Neural progenitor cell (in vitro differentiated cells): Measurements from ENCODE around the gene CYP2S1. TPM values are rescaled to one million over a fixed set of nuclear protein-coding genes. Genes with fewer than 3 reads are reported as not detected.
"Not testable (repeated sequence)": the region's sequence is repeated elsewhere in the genome, so short reads cannot be mapped to it uniquely, and the experiment has no call there.

Source experiments
- DNase-seq: peaks from one replicate; pipeline ENCODE4 v3.0.0-alpha.2; 2016; ENCODE audit warnings: low spot score
- H2AFZ ChIP-seq: fragments of 200-600 bp; sonication (generic); replicated peaks from 2 replicates; pipeline ENCODE4 v1.6.1; 2016; ENCODE audit warnings: antibody characterized with exemption
- H3F3A ChIP-seq: fragments of 200-600 bp; sonication (generic); 2 replicates; pipeline ENCODE4 v1.6.1; 2016; ENCODE audit warnings: antibody characterized with exemption, low read depth
- H3K27ac ChIP-seq: fragments of 200-600 bp; sonication (generic); 2 replicates; pipeline ENCODE4 v1.5.1; 2016; ENCODE audit warnings: mild to moderate bottlenecking
- H3K27me3 ChIP-seq: fragments of 200-600 bp; sonication (generic); 2 replicates; pipeline ENCODE4 v1.6.1; 2016; ENCODE audit warnings: mild to moderate bottlenecking, moderate library complexity
- H3K36me3 ChIP-seq: fragments of 200-600 bp; sonication (generic); 2 replicates; pipeline ENCODE4 v1.5.1; 2016
- H3K4me1 ChIP-seq: fragments of 200-600 bp; sonication (generic); 2 replicates; pipeline ENCODE4 v1.6.1; 2016; ENCODE audit warnings: mixed run types
- H3K4me2 ChIP-seq: fragments of 200-600 bp; sonication (generic); 2 replicates; pipeline ENCODE4 v1.6.1; 2016
- H3K4me3 ChIP-seq: fragments of 200-600 bp; sonication (generic); 2 replicates; pipeline ENCODE4 v1.5.1; 2016
- H3K79me2 ChIP-seq: fragments of 200-600 bp; sonication (generic); 2 replicates; pipeline ENCODE4 v1.6.1; 2016; ENCODE audit warnings: low read depth
- H3K9ac ChIP-seq: fragments of 200-600 bp; sonication (generic); 2 replicates; pipeline ENCODE4 v1.6.1; 2016
- H3K9me3 ChIP-seq: fragments of 200-600 bp; sonication (generic); 2 replicates; pipeline ENCODE4 v1.5.1; 2016; ENCODE audit warnings: low read depth
- H4K20me1 ChIP-seq: fragments of 200-600 bp; sonication (generic); 2 replicates; pipeline ENCODE4 v1.6.1; 2016; ENCODE audit warnings: low read depth
- H3K27ac Mint-ChIP-seq: 3 replicates; pipeline ENCODE4 v1.8.0; 2021; ENCODE audit warnings: mixed read lengths
- H3K27me3 Mint-ChIP-seq: 2 replicates; pipeline ENCODE4 v1.8.0; 2022; ENCODE audit warnings: low read depth, mild to moderate bottlenecking, inconsistent platforms, moderate library complexity, mixed read lengths; ENCODE audit not compliant: insufficient read depth
- H3K36me3 Mint-ChIP-seq: 3 replicates; pipeline ENCODE4 v1.8.0; 2021; ENCODE audit warnings: mixed read lengths
- H3K4me1 Mint-ChIP-seq: 3 replicates; pipeline ENCODE4 v1.8.0; 2021; ENCODE audit warnings: mixed read lengths
- H3K4me3 Mint-ChIP-seq: 3 replicates; pipeline ENCODE4 v1.8.0; 2021; ENCODE audit warnings: mild to moderate bottlenecking, moderate library complexity, mixed read lengths
- H3K9me3 Mint-ChIP-seq: 3 replicates; pipeline ENCODE4 v1.8.0; 2020; ENCODE audit warnings: mixed read lengths
- EZH2 ChIP-seq: fragments of 200-600 bp; sonication (generic); IDR thresholded peaks from 2 replicates; pipeline ENCODE4 v1.6.1; 2017; ENCODE audit warnings: antibody characterized with exemption, mild to moderate bottlenecking, moderate library complexity
- EZH2phosphoT487 ChIP-seq: fragments of 200-600 bp; sonication (generic); IDR thresholded peaks from 2 replicates; pipeline ENCODE4 v1.6.1; 2017; ENCODE audit warnings: antibody characterized with exemption
- total RNA-seq: library from RNA; depleted of rRNA; stranded (reverse); fragments of >200 nt; gene quantifications from 2 replicates; pipeline ENCODE4 v1.2.3, GENCODE V29; 2015; ENCODE audit warnings: low replicate concordance
- TF ChIP-seq, protein P1 (sequence below): fragments of 200-600 bp; sonication (generic); IDR thresholded peaks from 2 replicates; pipeline ENCODE4 v1.5.1; 2017; ENCODE audit warnings: antibody characterized with exemption, mild to moderate bottlenecking

Gene CYP2S1
- total RNA-seq, 1 donor from 2014 or later: 2.0 TPM

DNA sequence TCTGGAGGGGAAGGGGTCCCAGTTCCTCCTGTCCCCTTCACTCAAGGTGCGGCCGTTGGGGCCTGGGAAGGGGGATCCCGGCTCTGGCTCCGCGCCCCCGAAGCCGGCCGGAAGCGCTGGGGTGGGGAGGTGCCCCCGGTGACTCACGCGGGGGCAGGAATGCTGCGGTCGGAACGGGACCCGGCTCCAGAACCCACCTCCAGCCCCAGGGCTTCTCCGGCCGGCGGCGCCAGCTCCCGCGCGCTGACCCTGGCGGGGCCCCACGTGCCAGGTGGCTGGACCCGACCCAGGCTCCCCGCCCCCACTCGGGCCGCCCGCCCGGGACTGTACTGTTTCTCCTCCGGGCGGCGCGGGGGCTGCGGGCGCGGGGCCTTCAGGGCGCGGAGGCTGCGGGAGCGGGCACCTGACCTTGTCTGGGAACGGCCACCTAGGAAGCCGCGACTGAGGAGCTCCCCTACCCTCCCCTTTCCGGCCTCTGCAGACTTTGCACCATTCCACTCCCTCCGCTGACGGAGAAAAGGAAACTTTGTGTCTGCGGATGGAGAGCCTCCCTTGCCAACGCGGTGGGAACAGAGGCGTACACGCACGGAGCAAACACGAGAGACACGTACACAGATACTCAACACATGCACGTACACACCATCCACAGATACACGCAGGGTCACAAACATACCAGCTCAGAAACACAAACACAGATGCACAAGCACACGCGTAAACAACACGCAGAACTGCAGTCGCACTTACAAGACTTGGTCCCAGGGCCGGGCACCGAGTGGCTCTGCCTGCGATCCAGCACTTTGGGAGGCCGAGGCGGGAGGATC is 33.2 kb downstream of the CYP2S1 start:
- H3K4me1 ChIP-seq: peaks cover 14% of the 10 kb centered on the region
- Mint-ChIP-seq H3K4me1 (peaks cover 40% of the 10 kb centered on the region), H3K36me3 (peaks cover 1% of the 10 kb centered on the region), H3K27me3 (peaks cover 14% of the 10 kb centered on the region), H3K4me3 (peak overlapping the region; percentile 83), H3K27ac (peak overlapping the region; percentile 34), H3K9me3 (no peaks in the 10 kb centered on the region)
- H4K20me1 ChIP-seq: no peaks in the 10 kb centered on the region
- H3K27me3 ChIP-seq: no peaks in the 10 kb centered on the region
- peak overlapping the region; percentile 73 for H2AFZ ChIP-seq
- H3K27ac ChIP-seq: no peak overlapping the region
- H3K79me2 ChIP-seq: no peaks in the 10 kb centered on the region
- no peaks in the 10 kb centered on the region for H3K36me3 ChIP-seq
- TF ChIP-seq, protein P1, sequence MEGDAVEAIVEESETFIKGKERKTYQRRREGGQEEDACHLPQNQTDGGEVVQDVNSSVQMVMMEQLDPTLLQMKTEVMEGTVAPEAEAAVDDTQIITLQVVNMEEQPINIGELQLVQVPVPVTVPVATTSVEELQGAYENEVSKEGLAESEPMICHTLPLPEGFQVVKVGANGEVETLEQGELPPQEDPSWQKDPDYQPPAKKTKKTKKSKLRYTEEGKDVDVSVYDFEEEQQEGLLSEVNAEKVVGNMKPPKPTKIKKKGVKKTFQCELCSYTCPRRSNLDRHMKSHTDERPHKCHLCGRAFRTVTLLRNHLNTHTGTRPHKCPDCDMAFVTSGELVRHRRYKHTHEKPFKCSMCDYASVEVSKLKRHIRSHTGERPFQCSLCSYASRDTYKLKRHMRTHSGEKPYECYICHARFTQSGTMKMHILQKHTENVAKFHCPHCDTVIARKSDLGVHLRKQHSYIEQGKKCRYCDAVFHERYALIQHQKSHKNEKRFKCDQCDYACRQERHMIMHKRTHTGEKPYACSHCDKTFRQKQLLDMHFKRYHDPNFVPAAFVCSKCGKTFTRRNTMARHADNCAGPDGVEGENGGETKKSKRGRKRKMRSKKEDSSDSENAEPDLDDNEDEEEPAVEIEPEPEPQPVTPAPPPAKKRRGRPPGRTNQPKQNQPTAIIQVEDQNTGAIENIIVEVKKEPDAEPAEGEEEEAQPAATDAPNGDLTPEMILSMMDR: peak; percentile 30
- TF ChIP-seq EZH2 (peak; percentile 22), EZH2phosphoT487 (no peak)
- peaks cover 17% of the 10 kb centered on the region for H3F3A ChIP-seq
- no peak overlapping the region for H3K9ac ChIP-seq
- peak overlapping the region; percentile 44 for H3K4me3 ChIP-seq
- DNase-seq: peak; percentile 75
- H3K4me2 ChIP-seq: peak overlapping the region; percentile 80
- no peaks in the 10 kb centered on the region for H3K9me3 ChIP-seq

DNA sequence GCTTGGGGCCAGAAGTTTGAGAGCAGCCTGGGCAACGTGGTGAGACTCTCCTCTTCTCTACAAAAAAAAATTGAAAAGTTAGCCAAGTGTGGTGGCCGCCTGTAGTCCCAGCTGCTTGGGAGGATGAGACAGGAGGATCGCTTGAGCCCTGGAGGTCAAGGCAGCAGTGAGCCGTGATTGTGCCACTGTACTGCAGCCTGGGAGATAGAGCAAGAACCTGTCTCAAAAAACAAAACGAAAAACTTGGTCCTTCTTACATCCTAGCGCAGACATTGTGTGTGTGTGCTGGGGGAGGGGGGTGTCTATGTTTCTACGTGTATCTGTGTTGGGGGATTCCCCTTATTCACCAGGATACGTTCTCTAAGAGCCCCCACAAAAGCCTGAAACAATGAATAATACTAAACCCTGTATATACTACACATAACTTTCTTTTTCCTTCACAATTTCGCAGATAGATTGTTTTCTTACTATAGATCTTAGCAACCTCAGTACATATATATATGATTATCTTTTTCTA is 33.9 kb downstream of the CYP2S1 start:
- no peaks in the 10 kb centered on the region for H3K27me3 ChIP-seq
- H4K20me1 ChIP-seq: no peaks in the 10 kb centered on the region
- Mint-ChIP-seq H3K4me3 (peak overlapping the region; percentile 70), H3K36me3 (no peaks in the 10 kb centered on the region), H3K27me3 (peaks cover 14% of the 10 kb centered on the region), H3K9me3 (no peaks in the 10 kb centered on the region), H3K4me1 (peaks cover 38% of the 10 kb centered on the region), H3K27ac (no peak overlapping the region)
- no peaks in the 10 kb centered on the region for H3K79me2 ChIP-seq
- H3F3A ChIP-seq: peaks cover 17% of the 10 kb centered on the region
- H2AFZ ChIP-seq: no peak overlapping the region
- peaks cover 14% of the 10 kb centered on the region for H3K4me1 ChIP-seq
- TF ChIP-seq EZH2 (no peak), EZH2phosphoT487 (no peak)
- TF ChIP-seq, protein P1: no peak
- H3K4me2 ChIP-seq: peak overlapping the region; percentile 80
- H3K27ac ChIP-seq: no peak overlapping the region
- no peak for DNase-seq
- no peak overlapping the region for H3K9ac ChIP-seq
- no peaks in the 10 kb centered on the region for H3K36me3 ChIP-seq
- H3K4me3 ChIP-seq: no peak overlapping the region
- H3K9me3 ChIP-seq: no peaks in the 10 kb centered on the region

DNA sequence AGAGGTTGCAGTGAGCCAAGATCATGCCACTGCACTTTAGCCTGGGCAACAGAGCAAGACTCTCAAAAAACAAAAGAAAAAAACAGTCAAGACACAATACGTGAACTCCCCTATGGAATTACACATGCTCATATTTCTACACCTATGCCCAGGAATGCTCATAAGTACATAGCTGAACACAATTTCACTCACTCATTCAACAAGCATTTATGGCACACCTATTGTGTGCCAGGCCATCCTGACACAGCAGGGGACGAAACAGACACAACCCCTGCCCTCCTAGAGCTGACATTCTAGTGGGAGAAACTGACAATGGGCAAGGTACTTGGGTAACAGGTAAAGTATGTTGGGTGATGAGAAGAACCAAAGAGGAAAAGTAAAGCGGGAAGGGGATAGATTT is 35.5 kb downstream of the CYP2S1 start:
- Histone ChIP-seq H3K4me3 (no peak overlapping the region), H3K9ac (no peak overlapping the region), H3K4me1 (peaks cover 8% of the 10 kb centered on the region), H3K4me2 (no peak overlapping the region), H3K27me3 (no peaks in the 10 kb centered on the region), H2AFZ (no peak overlapping the region), H4K20me1 (no peaks in the 10 kb centered on the region), H3K27ac (no peak overlapping the region), H3F3A (peaks cover 10% of the 10 kb centered on the region), H3K36me3 (no peaks in the 10 kb centered on the region), H3K9me3 (no peaks in the 10 kb centered on the region), H3K79me2 (no peaks in the 10 kb centered on the region)
- no peaks in the 10 kb centered on the region for H3K9me3 Mint-ChIP-seq
- peaks cover 25% of the 10 kb centered on the region for H3K4me1 Mint-ChIP-seq
- H3K4me3 Mint-ChIP-seq: no peak overlapping the region
- H3K36me3 Mint-ChIP-seq: no peaks in the 10 kb centered on the region
- DNase-seq: no peak
- no peak for TF ChIP-seq EZH2
- H3K27me3 Mint-ChIP-seq: peaks cover 9% of the 10 kb centered on the region
- H3K27ac Mint-ChIP-seq: no peak overlapping the region

DNA sequence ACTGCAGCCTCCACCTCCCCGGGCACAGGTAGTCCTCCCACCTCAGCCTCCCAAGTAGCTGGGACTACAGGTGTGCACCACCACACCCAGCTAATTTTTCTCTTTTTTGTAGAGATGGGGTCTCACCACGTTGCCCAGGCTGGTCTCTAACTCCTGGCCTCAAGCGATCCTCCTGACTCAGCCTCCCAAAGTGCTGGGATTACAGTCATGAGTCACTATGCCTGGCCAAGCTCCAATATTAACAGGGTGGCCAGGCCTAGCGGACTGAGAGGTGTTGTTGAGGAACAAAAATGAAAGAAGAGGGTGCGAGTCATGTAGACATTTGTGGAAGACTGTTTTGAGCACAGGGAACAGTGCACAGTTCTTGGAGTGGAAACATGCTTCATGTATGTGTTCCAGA is 36.3 kb downstream of the CYP2S1 start:
- not testable (repeated sequence) for H3K27me3 Mint-ChIP-seq, H3K27ac ChIP-seq, H3K27me3 ChIP-seq, H3K36me3 Mint-ChIP-seq, H3K9ac ChIP-seq, H3K79me2 ChIP-seq, H3K36me3 ChIP-seq, H2AFZ ChIP-seq, H3K4me2 ChIP-seq, H4K20me1 ChIP-seq, H3K4me1 ChIP-seq, H3K4me3 Mint-ChIP-seq, H3K9me3 ChIP-seq, H3K4me3 ChIP-seq, DNase-seq, H3F3A ChIP-seq, H3K27ac Mint-ChIP-seq, H3K9me3 Mint-ChIP-seq
- peaks cover 16% of the 10 kb centered on the region for H3K4me1 Mint-ChIP-seq
